HepG2 (cell line): ENCODE data around the gene CDKN1C. TPM values are rescaled to one million over a fixed set of nuclear protein-coding genes. Genes with fewer than 3 reads are reported as not detected.

Experiments
- AGO1 ChIP-seq: fragments of 200-400 bp; formaldehyde crosslinking; IDR thresholded peaks from 2 replicates; pipeline ENCODE4 v1.6.1; 2017; ENCODE audit warnings: mild to moderate bottlenecking, low read depth, low read length, moderate library complexity; ENCODE audit not compliant: poor library complexity, severe bottlenecking
- GABPB1 ChIP-seq: IDR thresholded peaks from 2 replicates; pipeline ENCODE4 v1.6.1; 2016; ENCODE audit warnings: mild to moderate bottlenecking, missing genetic modification reagents, moderate library complexity, missing compliant biosample characterization
- HNRNPUL1 ChIP-seq: fragments of 200-400 bp; formaldehyde crosslinking; IDR thresholded peaks from 2 replicates; pipeline ENCODE4 v1.6.1; 2017; ENCODE audit warnings: low read depth, mild to moderate bottlenecking, low read length, moderate library complexity
- NFATC3 ChIP-seq: sonication (generic); formaldehyde crosslinking; IDR thresholded peaks from 2 replicates; pipeline ENCODE4 v1.5.1; 2020; ENCODE audit warnings: mild to moderate bottlenecking, missing genetic modification reagents
- NR0B2 ChIP-seq: sonication (generic); formaldehyde crosslinking; IDR thresholded peaks from 2 replicates; pipeline ENCODE4 v1.4.0; 2020; ENCODE audit warnings: mild to moderate bottlenecking, missing genetic modification reagents
- NR2C2 ChIP-seq: sonication (generic); formaldehyde crosslinking; IDR thresholded peaks from 2 replicates; pipeline ENCODE4 v1.4.0; 2020; ENCODE audit warnings: missing genetic modification reagents, mild to moderate bottlenecking, moderate library complexity, borderline replicate concordance
- PHB2 ChIP-seq: fragments of 450-650 bp; IDR thresholded peaks from 2 replicates; pipeline ENCODE4 v1.6.1; 2018; ENCODE audit not compliant: partially characterized antibody
- PRMT3 ChIP-seq: sonication (generic); formaldehyde crosslinking; IDR thresholded peaks from 2 replicates; pipeline ENCODE4 v1.8.1; 2022; ENCODE audit warnings: low read depth, mild to moderate bottlenecking, moderate library complexity, missing genetic modification reagents, borderline replicate concordance
- RFX5 ChIP-seq: IDR thresholded peaks from 2 replicates; pipeline ENCODE4 v1.6.1; 2011; ENCODE audit warnings: low read depth, low read length, improper control_type of control experiment
- SATB2 ChIP-seq: sonication (generic); formaldehyde crosslinking; IDR thresholded peaks from 2 replicates; pipeline ENCODE4 v1.5.0; 2020; ENCODE audit warnings: missing genetic modification reagents
- ZNF160 ChIP-seq: sonication (generic); formaldehyde crosslinking; IDR thresholded peaks from 2 replicates; pipeline ENCODE4 v1.8.0; 2022; ENCODE audit warnings: mild to moderate bottlenecking, inconsistent platforms, missing genetic modification reagents
- ZNF276 ChIP-seq: sonication (generic); formaldehyde crosslinking; IDR thresholded peaks from 2 replicates; pipeline ENCODE4 v1.4.0; 2020; ENCODE audit warnings: mild to moderate bottlenecking, low read depth, missing genetic modification reagents
- ZNF570 ChIP-seq: sonication (generic); formaldehyde crosslinking; IDR thresholded peaks from 2 replicates; pipeline ENCODE4 v1.4.0; 2020; ENCODE audit warnings: mild to moderate bottlenecking, missing genetic modification reagents, borderline replicate concordance
- ZNF703 ChIP-seq: sonication (generic); formaldehyde crosslinking; IDR thresholded peaks from 2 replicates; pipeline ENCODE4 v1.5.1; 2020; ENCODE audit warnings: missing genetic modification reagents, mild to moderate bottlenecking, moderate library complexity, borderline replicate concordance
- ZSCAN21 ChIP-seq: sonication (generic); formaldehyde crosslinking; IDR thresholded peaks from 2 replicates; pipeline ENCODE4 v1.8.0; 2022; ENCODE audit warnings: mild to moderate bottlenecking, missing genetic modification reagents, moderate library complexity, borderline replicate concordance
- polyA plus RNA-seq, 8 experiments: library from polyadenylated mRNA; depleted of rRNA in 3 of 8; stranded (reverse) in 7 of 8; unstranded in 1 of 8; fragments of >200 nt; fragmentation: Illumina TruSeq in 4 of 8; extraction: Trizol in 4 of 8; gene quantifications; 2 replicates each; pipeline versions ENCODE4 v1.2.1 to v1.2.3, GENCODE V29; 2011 to 2016; ENCODE audit warnings: low read depth in 4 of 8, missing spikeins in 1 of 8, mixed read lengths in 1 of 8; ENCODE audit not compliant: insufficient read depth in 1 of 8
- total RNA-seq, 5 experiments: library from RNA; depleted of rRNA; stranded (reverse); fragments of >200 nt; fragmentation: Illumina TruSeq; extraction: Trizol; gene quantifications; 2 replicates each; pipeline ENCODE4 v1.2.3, GENCODE V29; 2016; ENCODE audit warnings: low read depth in 1 of 5
- TF ChIP-seq, protein P1 (sequence below): sonication (generic); formaldehyde crosslinking; IDR thresholded peaks from 2 replicates; pipeline ENCODE4 v1.4.0; 2020; ENCODE audit warnings: missing genetic modification reagents
- TF ChIP-seq, protein P2 (sequence below): sonication (generic); formaldehyde crosslinking; IDR thresholded peaks from 2 replicates; pipeline ENCODE4 v1.9.0; 2021; ENCODE audit warnings: mild to moderate bottlenecking, missing genetic modification reagents

CDKN1C gene
- total and polyA plus RNA-seq, 2 of the 13 experiments (the other 11 are each of a cell fraction or from before 2014, with no cell fraction given) = not detected

DNA sequence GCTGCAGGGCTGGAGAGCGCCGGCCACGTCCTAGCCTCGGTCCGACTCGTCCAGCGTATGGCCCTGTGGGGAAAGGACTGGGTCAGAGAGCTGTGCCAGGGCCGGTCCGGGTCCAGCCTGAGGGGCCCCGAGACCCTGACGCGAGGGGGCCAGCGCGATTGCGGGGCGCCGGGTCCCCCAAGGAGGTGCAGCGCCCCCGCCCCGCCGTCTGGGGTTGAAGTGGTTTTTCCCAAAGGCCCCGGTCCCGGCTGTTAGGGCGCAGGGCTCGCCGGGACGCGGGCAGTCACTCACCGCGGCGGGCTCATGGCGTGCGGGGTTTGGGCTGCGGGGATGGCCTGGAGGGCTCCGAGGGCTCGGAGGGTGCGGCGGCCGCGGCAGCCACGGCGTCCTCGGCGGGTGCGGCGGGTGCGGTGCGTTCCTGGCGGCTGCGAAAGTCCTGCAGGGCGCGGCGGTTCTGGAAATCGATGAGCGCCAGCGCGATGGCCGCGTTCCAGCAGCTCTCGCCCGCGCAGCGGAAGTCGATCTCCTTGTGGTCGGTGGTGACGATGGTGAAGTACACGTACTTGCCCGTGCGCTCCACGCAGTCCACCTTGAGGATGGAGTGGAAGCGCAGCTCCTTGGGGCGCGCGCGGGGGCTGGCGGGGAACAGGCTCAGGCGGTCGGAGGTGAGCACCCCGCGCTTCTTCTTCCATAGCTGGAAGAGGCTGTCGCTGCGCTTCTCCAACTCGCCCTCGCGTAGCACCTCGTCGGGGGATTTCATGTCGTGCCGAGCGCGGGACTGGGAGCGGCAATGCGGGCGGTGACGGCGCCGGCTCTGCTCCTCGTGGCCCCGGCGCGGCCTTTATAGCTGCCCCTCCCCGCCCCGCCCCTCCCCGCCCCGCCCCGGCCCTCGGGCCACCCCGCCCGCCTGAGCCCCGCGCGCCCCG lies 43.3 kb upstream of the CDKN1C start, which contains the start of gene PHLDA2 (continued):
- no peak for TF ChIP-seq RFX5
- no peak for TF ChIP-seq PHB2
- no peak for TF ChIP-seq SATB2 (CRISPR knock-in tag)
- TF ChIP-seq, protein P1, sequence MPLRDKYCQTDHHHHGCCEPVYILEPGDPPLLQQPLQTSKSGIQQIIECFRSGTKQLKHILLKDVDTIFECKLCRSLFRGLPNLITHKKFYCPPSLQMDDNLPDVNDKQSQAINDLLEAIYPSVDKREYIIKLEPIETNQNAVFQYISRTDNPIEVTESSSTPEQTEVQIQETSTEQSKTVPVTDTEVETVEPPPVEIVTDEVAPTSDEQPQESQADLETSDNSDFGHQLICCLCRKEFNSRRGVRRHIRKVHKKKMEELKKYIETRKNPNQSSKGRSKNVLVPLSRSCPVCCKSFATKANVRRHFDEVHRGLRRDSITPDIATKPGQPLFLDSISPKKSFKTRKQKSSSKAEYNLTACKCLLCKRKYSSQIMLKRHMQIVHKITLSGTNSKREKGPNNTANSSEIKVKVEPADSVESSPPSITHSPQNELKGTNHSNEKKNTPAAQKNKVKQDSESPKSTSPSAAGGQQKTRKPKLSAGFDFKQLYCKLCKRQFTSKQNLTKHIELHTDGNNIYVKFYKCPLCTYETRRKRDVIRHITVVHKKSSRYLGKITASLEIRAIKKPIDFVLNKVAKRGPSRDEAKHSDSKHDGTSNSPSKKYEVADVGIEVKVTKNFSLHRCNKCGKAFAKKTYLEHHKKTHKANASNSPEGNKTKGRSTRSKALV (CRISPR knock-in tag) = peak; percentile 85; the same call in 1 of the 2 replicates
- no peak for TF ChIP-seq PRMT3 (CRISPR knock-in tag)
- no peak; the same call in 1 of the 2 replicates for TF ChIP-seq ZSCAN21
- TF ChIP-seq NR0B2 (CRISPR knock-in tag) = no peak
- no peak for TF ChIP-seq HNRNPUL1
- no peak for TF ChIP-seq ZNF160 (CRISPR knock-in tag)
- TF ChIP-seq AGO1 = no peak
- peak; percentile 78 for TF ChIP-seq GABPB1
- TF ChIP-seq NFATC3 (CRISPR knock-in tag) = no peak
- no peak for TF ChIP-seq ZNF276
- no peak for TF ChIP-seq NR2C2
- no peak for TF ChIP-seq ZNF703 (CRISPR knock-in tag)
- TF ChIP-seq, protein P2, sequence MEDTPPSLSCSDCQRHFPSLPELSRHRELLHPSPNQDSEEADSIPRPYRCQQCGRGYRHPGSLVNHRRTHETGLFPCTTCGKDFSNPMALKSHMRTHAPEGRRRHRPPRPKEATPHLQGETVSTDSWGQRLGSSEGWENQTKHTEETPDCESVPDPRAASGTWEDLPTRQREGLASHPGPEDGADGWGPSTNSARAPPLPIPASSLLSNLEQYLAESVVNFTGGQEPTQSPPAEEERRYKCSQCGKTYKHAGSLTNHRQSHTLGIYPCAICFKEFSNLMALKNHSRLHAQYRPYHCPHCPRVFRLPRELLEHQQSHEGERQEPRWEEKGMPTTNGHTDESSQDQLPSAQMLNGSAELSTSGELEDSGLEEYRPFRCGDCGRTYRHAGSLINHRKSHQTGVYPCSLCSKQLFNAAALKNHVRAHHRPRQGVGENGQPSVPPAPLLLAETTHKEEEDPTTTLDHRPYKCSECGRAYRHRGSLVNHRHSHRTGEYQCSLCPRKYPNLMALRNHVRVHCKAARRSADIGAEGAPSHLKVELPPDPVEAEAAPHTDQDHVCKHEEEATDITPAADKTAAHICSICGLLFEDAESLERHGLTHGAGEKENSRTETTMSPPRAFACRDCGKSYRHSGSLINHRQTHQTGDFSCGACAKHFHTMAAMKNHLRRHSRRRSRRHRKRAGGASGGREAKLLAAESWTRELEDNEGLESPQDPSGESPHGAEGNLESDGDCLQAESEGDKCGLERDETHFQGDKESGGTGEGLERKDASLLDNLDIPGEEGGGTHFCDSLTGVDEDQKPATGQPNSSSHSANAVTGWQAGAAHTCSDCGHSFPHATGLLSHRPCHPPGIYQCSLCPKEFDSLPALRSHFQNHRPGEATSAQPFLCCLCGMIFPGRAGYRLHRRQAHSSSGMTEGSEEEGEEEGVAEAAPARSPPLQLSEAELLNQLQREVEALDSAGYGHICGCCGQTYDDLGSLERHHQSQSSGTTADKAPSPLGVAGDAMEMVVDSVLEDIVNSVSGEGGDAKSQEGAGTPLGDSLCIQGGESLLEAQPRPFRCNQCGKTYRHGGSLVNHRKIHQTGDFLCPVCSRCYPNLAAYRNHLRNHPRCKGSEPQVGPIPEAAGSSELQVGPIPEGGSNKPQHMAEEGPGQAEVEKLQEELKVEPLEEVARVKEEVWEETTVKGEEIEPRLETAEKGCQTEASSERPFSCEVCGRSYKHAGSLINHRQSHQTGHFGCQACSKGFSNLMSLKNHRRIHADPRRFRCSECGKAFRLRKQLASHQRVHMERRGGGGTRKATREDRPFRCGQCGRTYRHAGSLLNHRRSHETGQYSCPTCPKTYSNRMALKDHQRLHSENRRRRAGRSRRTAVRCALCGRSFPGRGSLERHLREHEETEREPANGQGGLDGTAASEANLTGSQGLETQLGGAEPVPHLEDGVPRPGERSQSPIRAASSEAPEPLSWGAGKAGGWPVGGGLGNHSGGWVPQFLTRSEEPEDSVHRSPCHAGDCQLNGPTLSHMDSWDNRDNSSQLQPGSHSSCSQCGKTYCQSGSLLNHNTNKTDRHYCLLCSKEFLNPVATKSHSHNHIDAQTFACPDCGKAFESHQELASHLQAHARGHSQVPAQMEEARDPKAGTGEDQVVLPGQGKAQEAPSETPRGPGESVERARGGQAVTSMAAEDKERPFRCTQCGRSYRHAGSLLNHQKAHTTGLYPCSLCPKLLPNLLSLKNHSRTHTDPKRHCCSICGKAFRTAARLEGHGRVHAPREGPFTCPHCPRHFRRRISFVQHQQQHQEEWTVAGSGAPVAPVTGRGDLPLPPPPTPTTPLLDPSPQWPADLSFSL (CRISPR knock-in tag) = no peak
- TF ChIP-seq ZNF570 (CRISPR knock-in tag) = no peak
